NCI-H146 (cell line): ENCODE measurements around the gene HRAS.

Experiments used
- DNase-seq: peaks from one replicate; lab custom pipeline; 2025; lab: John Stamatoyannopoulos, UW

The HRAS gene

DNA sequence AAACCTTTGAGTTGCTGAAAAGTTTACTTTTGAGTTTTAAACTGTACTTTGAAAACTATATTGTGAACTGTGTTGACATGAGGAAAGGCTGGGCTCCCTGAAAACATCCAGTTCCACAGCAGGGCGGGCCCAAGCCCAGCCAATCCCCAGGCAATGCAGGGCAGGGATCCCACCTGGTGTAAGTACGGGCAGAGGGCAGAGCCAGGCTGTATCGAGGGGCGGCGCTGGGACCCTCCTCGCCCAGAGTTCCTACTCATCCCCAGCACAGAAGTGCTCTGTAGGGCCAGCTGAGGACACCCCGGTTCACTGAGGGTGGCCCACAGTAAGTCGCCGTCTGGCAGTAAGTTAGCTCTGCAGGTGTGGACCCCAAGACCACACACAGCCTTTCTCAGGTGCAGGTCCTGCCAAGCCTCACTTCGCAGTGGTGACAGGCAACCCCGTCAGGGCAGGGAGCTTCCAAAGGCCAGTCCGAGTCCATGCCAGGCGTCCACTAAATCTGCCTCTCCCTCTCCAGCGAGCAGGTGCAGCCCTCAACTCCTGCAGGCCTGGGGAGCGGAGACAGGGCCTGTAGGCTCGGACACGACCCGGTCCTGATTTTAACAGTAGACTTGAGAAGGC, 31.7 kb upstream of the HRAS start:
- DNase-seq = no peak

GRCh38 chr11:565921-566509, 30.6 kb upstream of the HRAS start:
- no peak for DNase-seq

- no peak for DNase-seq
Measured at GRCh38 chr11:563812-564578, 28.6 kb upstream of the HRAS start.

DNA sequence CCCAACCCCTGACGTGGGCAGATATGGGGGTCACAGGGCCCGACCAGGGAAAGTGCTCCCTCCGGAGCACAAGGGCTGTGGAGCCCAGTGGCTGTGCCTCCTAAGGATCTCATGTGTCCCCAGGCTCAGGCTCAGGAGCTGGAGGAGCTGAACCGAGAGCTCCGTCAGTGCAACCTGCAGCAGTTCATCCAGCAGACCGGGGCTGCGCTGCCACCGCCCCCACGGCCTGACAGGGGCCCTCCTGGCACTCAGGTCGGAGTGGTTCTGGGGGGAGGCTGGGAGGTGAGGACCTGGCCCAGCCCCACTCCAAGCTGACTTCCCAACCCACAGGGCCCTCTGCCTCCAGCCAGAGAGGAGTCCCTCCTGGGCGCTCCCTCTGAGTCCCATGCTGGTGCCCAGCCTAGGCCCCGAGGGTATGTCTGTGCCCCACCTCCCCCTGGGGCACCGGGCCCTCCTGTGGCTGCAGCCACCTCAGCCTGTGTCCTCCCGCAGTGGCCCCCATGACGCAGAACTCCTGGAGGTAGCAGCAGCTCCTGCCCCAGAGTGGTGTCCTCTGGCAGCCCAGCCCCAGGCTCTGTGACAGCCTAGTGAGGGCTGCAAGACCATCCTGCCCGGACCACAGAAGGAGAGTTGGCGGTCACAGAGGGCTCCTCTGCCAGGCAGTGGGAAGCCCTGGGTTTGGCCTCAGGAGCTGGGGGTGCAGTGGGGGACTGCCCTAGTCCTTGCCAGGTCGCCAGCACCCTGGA, 27.9 kb upstream of the HRAS start:
- no peak for DNase-seq

DNA sequence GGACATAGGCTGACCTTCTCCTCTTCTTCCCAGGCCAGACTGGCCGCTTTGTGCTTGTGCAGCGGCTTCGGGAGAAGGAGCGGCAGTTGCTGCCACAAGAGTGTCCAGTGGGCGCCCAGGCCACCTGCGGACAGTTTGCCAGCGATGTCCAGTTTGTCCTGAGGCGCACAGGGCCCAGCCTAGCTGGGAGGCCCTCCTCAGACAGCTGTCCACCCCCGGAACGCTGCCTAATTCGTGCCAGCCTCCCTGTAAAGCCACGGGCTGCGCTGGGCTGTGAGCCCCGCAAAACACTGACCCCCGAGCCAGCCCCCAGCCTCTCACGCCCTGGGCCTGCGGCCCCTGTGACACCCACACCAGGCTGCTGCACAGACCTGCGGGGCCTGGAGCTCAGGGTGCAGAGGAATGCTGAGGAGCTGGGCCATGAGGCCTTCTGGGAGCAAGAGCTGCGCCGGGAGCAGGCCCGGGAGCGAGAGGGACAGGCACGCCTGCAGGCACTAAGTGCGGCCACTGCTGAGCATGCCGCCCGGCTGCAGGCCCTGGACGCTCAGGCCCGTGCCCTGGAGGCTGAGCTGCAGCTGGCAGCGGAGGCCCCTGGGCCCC, 26.8 kb upstream of the HRAS start:
- no peak for DNase-seq

DNA sequence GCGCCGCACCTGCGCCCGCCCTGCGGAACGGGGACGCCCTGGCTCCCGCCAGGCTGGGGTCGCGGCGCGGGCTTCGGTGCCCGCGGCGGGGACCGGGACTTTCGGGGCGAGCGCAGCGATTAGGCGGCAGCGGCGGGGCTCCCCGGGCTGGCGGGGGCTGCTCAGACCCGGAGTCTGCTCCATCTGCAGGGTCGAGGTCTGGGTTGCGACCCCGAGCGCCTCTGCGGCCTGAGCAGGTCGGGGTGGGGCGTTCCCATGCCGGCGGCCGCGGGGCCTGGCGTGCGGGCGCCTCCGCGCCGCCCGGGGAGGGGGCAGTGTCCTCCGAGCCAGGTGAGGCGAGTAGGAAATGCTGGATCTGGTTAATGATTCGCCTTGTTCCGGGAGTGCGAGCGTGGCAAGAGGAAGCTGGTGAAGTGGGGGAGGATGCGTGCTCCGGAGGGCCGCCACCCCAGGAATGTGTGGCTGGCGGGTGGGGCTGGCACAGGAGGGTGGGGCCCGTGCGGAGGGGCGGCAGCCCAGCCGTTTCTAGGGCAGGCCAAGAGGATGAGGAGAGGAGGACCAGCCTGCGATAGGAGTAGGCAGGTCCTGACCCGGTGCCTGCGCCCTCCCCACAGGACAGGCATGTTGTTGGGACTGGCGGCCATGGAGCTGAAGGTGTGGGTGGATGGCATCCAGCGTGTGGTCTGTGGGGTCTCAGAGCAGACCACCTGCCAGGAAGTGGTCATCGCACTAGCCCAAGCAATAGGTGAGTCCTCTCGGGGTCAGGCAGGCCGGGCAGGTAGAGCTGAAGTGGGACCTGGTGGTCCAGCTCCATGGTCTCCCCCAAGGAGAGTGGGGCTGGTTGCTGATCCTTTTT, 26.0 kb upstream of the HRAS start:
- peak; percentile 47 for DNase-seq

- peak; percentile 92 for DNase-seq
Measured at GRCh38 chr11:560305-561147, 25.1 kb upstream of the HRAS start, which contains the start of the genes LMNTD2 and RASSF7. TSS of gene LMNTD2 (minus strand) at chr11:560738. CDS start at chr11:560716, 22 bp downstream. TSS of gene RASSF7 (plus strand) at chr11:560970. CDS start at chr11:561769, 799 bp downstream.

- no peak for DNase-seq
Measured at GRCh38 chr11:559712-560304, 24.4 kb upstream of the HRAS start.

GRCh38 chr11:559020-559620, 23.7 kb upstream of the HRAS start:
- DNase-seq = no peak

DNA sequence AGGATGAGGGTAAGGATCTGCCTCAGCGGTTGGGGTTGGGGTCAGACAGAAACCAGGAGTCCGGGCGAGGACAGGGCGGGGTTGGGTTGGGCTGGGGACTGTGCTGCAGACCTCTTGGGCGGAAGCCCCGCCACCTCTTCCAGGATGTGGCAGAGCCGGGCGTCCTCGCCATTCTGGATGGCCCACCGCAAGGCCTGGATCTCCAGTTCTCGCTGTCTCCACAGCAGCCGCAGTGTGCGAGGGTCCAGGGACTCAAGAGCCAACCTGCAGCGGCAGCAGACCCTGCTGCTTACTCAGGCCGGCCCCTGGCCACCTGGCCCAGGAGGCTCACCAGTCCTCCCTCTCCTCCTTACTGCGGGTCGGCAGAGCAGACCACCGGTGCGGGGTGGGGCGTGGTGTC, 23.1 kb upstream of the HRAS start:
- no peak for DNase-seq

DNA sequence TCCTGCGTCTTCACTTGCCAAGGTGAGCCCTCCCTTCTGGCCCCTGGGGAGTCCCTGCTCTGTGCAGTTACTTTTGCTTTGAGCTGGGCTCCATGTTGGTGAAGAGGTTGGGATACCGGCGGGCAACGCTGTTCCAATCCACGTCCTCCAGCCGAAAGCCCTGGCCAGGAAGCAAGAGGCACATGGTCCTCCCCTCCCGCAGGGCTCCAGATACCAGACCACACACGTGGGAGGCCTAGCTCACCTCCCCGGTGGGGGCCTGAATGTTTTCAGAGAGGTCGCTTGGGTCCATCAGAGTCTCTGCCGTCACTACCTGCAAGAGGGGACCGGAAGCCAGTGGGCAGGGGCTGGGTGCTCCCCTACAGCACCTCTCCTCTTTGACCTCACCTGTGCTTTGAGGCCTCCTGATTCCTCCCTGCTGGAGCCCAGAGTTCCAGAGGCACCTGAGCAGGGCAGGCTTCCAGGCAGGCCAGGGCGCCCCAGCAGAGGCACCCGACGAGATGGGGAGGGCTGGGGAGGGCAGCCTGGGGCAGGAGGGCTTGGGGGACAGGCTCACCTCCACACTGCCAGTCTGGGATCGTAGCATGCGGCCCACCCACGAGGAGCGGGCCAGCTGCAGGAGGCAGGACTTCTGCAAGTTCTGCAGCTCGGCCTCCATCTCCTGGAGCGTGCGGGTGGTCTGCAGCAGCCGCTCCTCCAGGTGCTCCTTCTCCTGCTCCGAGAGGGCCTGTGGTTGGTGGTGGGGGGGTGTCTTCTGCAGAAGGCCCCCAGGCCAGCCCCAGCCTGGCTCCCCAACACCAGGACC, 22.2 kb upstream of the HRAS start:
- no peak for DNase-seq

DNA sequence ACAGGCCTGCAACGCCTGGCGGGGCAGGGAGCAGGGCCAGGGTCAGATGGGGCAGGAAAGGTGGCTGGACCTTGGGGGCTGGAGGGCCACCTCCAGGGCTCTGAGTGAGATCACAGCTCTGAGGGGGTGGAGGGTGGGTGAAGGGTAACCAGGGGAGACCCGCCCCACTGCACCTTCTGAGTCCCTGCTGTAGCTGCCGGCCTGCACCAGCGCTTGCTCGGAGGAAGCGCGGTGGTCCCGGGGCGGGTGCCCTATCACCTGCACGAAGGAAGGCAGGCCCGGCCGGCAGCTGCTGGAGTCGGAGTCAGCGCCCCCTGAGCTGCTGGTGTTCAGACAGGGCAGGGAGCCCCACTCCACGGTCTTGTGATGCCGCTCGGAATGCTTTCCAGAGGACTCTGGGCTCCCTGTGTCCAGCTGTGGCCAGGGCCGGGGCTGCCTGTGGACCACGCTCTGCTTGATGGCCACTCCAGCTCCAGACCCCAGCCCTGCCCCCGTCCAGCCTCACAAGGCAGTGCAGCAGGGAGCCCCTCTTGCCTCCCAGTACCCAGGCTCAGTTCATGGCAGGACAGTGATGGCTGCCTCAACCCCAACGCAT, 21.4 kb upstream of the HRAS start:
- no peak for DNase-seq

GRCh38 chr11:555780-556661, 20.6 kb upstream of the HRAS start:
- peak; percentile 20 for DNase-seq

DNA sequence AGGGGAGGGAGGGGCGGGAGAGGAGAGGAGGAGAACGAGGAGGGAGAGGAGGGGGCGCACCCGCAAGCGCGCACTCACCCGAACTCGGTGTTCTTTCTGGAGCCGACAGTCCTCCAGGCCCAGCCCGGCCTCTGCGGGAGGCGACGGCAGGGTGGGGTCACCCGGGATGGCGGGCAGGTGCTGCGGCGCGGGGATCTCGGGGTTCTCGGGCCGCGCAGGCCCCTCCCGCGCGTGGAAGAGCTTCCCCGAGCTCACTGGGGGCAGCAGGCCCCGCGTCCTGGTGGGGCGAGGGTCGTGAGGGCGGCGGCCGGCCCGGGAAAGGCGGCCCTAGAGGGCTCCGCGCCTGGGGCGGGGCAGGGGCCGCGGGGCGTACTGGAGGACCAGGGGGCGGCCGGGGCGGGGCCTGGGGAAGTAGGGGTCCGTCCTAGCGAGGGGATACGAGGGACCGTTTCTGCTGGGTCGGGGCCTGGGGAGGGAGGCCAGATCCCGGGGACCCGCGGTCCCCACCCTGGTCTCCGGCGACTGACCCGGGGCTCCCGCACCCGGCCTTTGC, 19.9 kb upstream of the HRAS start:
- DNase-seq = no peak

DNA sequence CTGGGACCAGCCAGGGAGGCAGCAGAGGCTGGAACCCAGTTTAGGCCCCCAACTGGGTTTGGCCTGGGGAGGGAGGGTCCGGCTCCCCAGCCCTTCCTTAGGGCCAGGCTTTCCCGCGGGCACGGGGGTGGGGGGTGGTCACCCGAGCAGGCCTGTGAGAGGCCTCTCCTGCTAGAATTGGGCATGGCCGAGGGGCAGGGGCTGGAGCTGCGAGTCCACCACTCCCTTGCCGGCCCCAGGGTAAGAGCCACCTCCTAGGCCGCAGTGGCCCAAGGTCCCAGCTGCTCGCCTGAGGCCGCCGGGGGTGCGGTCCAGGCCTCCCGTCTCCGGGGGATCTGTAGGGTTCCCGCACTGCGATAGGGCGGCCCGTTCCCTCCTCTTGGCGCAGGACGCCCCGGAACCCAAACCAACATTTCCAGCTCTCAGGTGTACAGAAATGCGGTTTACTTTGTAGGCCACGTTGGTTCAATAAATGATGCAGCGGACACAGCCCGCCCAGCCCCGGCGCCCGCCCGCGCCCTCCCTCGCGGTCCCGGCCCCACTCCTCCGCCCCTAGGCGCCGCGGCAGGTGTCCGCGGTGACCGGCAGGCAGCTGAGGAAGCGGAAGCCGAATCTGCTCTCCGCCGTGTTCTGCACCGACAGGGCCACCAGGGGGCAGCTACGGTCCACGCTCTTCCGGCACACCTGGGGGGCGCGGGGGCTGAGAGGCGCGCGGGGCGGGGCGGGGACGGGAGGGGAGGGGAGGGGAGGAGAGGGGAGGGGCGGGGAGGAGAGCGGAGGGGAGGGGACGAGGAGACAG, 19.3 kb upstream of the HRAS start:
- peak; percentile 87 for DNase-seq

GRCh38 chr11:553988-554340, 18.6 kb upstream of the HRAS start:
- DNase-seq = no peak
